Measurements from ENCODE around the gene SDR42E2.

The SDR42E2 gene

DNA sequence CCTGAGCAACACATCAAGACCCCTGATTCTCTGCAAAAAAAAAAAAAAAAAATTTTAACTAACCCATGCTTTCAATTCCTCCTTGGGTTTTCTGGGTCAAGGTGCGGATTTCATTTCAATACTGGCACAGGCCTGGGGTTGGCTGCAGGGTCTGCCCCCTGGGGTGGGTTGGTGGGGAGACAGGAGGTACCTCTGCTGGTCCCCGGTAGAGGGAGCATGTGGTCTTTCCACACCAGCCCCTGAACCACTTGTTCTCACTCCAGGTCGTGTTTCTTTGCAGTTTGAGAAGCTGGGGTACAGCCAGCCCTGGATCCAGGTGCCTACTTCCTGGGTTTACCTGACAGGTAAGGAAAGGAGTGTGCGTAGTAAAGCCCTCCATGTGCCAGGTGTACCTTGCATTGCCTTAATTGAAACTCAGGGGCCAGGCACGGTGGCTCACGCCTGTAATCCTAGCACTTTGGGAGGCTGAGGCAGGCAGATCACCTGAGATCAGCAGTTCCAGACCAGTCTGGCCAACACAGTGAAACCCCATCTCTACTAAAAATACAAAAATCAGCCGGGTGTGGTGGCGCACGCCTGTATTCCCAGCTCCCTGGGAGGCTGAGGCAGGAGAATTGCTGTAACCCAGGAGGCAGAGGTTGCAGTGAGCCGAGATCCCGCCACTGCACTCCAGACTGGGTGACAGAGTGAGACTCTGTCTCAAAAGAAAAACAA, 21.8 kb downstream of the SDR42E2 start:
- no peaks in the 10 kb centered on the region for H3K36me3 ChIP-seq (ENCODE audit: control insufficient read depth, insufficient read depth, low read length)
- no peak for DNase-seq (ENCODE audit: extremely low read depth, insufficient read length)
- H3K4me3 ChIP-seq (replicated peaks; ENCODE audit: low read depth, low read length) = no peak overlapping the region
- TF ChIP-seq, protein P1, sequence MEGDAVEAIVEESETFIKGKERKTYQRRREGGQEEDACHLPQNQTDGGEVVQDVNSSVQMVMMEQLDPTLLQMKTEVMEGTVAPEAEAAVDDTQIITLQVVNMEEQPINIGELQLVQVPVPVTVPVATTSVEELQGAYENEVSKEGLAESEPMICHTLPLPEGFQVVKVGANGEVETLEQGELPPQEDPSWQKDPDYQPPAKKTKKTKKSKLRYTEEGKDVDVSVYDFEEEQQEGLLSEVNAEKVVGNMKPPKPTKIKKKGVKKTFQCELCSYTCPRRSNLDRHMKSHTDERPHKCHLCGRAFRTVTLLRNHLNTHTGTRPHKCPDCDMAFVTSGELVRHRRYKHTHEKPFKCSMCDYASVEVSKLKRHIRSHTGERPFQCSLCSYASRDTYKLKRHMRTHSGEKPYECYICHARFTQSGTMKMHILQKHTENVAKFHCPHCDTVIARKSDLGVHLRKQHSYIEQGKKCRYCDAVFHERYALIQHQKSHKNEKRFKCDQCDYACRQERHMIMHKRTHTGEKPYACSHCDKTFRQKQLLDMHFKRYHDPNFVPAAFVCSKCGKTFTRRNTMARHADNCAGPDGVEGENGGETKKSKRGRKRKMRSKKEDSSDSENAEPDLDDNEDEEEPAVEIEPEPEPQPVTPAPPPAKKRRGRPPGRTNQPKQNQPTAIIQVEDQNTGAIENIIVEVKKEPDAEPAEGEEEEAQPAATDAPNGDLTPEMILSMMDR (IDR thresholded peaks at IDR 0.05; ENCODE audit: insufficient read depth, low read length, poor library complexity, severe bottlenecking) = peak; percentile 65
- H3K27me3 ChIP-seq (replicated peaks; ENCODE audit: control insufficient read depth, insufficient read depth, low read length) = no peaks in the 10 kb centered on the region

DNA sequence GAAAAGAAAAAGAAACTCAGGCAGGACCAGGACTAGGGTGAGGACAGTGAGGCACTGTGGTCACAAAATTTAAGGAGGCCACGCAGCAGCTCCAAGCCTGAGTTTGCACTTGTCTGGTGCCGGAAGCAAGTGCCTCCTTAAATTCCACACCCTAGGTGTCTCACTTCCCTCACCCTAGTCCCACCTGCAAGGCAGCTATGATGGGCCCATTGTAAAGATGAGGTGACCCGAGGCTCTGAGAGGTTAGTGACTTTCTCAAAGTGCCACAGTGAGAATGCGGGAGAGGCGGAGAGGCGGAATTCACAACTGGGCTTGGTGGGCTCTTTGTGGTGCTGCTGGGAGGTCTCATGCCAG, 22.3 kb downstream of the SDR42E2 start:
- no peaks in the 10 kb centered on the region for H3K36me3 ChIP-seq (ENCODE audit: control insufficient read depth, insufficient read depth, low read length)
- no peak overlapping the region for H3K4me3 ChIP-seq (replicated peaks; ENCODE audit: low read depth, low read length)
- DNase-seq (ENCODE audit: extremely low read depth, insufficient read length) = no peak
- no peaks in the 10 kb centered on the region for H3K27me3 ChIP-seq (replicated peaks; ENCODE audit: control insufficient read depth, insufficient read depth, low read length)
- TF ChIP-seq, protein P1 (IDR thresholded peaks at IDR 0.05; ENCODE audit: insufficient read depth, low read length, poor library complexity, severe bottlenecking) = no peak

DNA sequence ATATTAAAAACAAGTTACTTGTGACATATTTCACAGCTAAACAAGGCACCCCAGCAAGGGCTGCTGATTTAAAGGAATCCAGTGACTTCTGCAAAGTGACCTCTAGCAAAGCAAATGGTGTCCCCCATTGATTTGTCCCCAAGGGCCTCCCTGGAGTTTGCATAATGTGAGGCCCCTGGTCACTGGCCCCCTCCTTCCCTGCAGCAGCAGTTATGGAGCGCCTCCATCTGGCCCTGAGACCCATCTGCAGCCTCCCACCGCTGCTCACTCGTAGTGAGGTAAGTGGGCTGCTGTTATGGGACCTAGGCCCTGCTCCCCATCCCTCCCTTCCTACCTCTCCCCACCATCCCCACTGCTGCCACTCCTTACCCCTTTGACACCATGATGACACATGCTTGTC, 24.2 kb downstream of the SDR42E2 start:
- H3K27me3 ChIP-seq (replicated peaks; ENCODE audit: control insufficient read depth, insufficient read depth, low read length) = no peaks in the 10 kb centered on the region
- TF ChIP-seq, protein P1 (IDR thresholded peaks at IDR 0.05; ENCODE audit: insufficient read depth, low read length, poor library complexity, severe bottlenecking) = peak; percentile 27
- H3K4me3 ChIP-seq (replicated peaks; ENCODE audit: low read depth, low read length) = no peak overlapping the region
- DNase-seq (ENCODE audit: extremely low read depth, insufficient read length) = no peak
- no peaks in the 10 kb centered on the region for H3K36me3 ChIP-seq (ENCODE audit: control insufficient read depth, insufficient read depth, low read length)

DNA sequence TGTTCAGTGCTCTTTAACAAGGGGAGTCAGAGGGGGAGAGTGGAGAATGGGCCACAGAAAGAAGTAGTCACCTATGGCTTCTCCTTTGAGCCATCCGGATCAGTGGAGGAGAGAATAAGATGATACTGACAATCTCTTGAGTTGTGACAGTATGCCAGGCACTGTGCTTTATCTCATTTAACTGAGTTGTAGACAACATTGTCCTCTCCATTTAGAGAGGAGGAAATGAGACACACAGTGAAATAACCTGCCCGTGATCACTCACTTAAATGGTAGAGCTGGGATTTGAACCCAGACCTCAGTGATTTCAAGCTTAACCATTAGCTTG, 25.9 kb downstream of the SDR42E2 start:
- Histone ChIP-seq H3K4me3 (replicated peaks; ENCODE audit: low read depth, low read length) (no peak overlapping the region), H3K36me3 (ENCODE audit: control insufficient read depth, insufficient read depth, low read length) (no peaks in the 10 kb centered on the region), H3K27me3 (replicated peaks; ENCODE audit: control insufficient read depth, insufficient read depth, low read length) (no peaks in the 10 kb centered on the region)
- TF ChIP-seq, protein P1 (IDR thresholded peaks at IDR 0.05; ENCODE audit: insufficient read depth, low read length, poor library complexity, severe bottlenecking) = no peak
- no peak for DNase-seq (ENCODE audit: extremely low read depth, insufficient read length)

DNA sequence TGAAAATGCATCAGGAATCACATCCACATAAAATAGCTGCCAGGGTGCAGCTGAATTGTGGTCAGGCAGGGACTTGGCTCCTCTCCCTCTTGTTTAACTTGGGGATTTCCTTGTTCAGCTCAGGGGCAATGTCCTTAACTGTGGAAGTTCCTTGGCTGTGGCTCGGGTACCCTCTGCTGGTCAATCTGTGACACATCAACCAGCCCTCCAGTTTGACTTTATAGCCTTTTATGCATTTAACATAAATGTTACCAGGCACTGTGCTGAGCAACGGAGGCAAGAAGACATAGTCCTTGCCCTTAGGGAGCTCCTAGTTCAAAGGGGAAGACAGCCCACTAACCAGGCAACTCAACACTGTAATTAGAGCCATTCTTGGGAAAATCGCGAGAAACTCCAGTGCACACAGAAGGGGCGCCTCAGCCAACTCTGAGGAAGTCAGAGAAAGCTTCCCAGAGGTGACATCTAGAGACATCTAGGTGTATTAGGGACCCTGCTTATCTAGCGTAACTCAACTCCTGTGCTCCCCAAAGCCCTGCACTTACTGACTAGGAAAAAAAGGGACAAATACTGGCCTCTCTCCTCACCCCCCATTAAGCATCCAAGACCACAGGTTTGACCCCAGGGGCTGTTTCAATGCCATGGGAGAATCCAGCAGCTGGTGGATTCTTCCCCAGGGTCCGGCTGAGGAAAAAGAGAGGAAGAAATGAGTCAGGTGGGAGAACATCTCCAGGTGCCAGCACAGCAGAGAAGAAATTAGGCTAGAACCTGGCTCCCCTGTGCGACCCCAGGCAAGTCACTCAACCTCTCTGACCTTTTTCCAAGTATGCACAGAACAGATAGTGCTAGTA, 26.5 kb downstream of the SDR42E2 start:
- H3K27me3 ChIP-seq (replicated peaks; ENCODE audit: control insufficient read depth, insufficient read depth, low read length) = no peaks in the 10 kb centered on the region
- no peak for DNase-seq (ENCODE audit: extremely low read depth, insufficient read length)
- H3K36me3 ChIP-seq (ENCODE audit: control insufficient read depth, insufficient read depth, low read length) = no peaks in the 10 kb centered on the region
- H3K4me3 ChIP-seq (replicated peaks; ENCODE audit: low read depth, low read length) = no peak overlapping the region
- TF ChIP-seq, protein P1 (IDR thresholded peaks at IDR 0.05; ENCODE audit: insufficient read depth, low read length, poor library complexity, severe bottlenecking) = peak; percentile 81

All from GM06990 (cell line).